ENCODE measurements around the gene MICOS13. TPM values are rescaled to one million over a fixed set of nuclear protein-coding genes. Genes with fewer than 3 reads are reported as not detected.

The MICOS13 gene
- total and polyA plus RNA-seq, 2 donors from 2014 or later: 74.6 to 244 TPM

GRCh38 chr19:5672708-5673459 is 7.4 kb downstream of the MICOS13 start:
- no peak overlapping the region for H3K27ac ChIP-seq (ENCODE audit: low read depth in 2 of 2, low read length in 2 of 2)
- FAIRE-seq: no peak
- no peaks in the 10 kb centered on the region for H3K4me1 ChIP-seq (ENCODE audit: control insufficient read depth in 2 of 3, insufficient read depth in 2 of 3, low read depth in 1 of 3, low read length in 3 of 3)
- no peaks in the 10 kb centered on the region for H3K9me3 ChIP-seq (ENCODE audit: control insufficient read depth in 2 of 3, insufficient read depth in 1 of 3, low read length in 3 of 3)
- H3K4me3 ChIP-seq (ENCODE audit: low read length in 3 of 3): no peak overlapping the region
- no peak overlapping the region for H3K9ac ChIP-seq (ENCODE audit: low read length in 3 of 3)
- no peaks in the 10 kb centered on the region for H3K27me3 ChIP-seq (ENCODE audit: control insufficient read depth, insufficient read depth, low read length)
- intact Hi-C loops (cut with DNase I): no loop called here
- DNase-seq: no peak
- peaks cover 0 to 17% (median 6%) of the 10 kb centered on the region in 3 donors for H3K36me3 ChIP-seq (ENCODE audit: control insufficient read depth in 2 of 3, insufficient read depth in 3 of 3, low read length in 3 of 3)
- no peak for TF ChIP-seq CTCF (IDR thresholded peaks at IDR 0.05; ENCODE audit: borderline replicate concordance, extremely low read depth, insufficient read depth)

- H3K36me3 ChIP-seq (ENCODE audit: control insufficient read depth in 2 of 3, insufficient read depth in 3 of 3, low read length in 3 of 3): peaks cover 2 to 29% (median 17%) of the 10 kb centered on the region in 3 donors
Observed at GRCh38 chr19:5671600-5671999, 8.7 kb downstream of the MICOS13 start.

GRCh38 chr19:5669212-5669611 is 11.1 kb downstream of the MICOS13 start:
- DNase-seq: peak in 1 of 5 donors; percentile 62

More at GRCh38 chr19:5671600-5671999, 8.7 kb downstream of the MICOS13 start:
- TF ChIP-seq CTCF (IDR thresholded peaks at IDR 0.05; ENCODE audit: borderline replicate concordance, extremely low read depth, insufficient read depth): no peak
- DNase-seq (no peak), FAIRE-seq (no peak)
- no peaks in the 10 kb centered on the region for H3K9me3 ChIP-seq (ENCODE audit: control insufficient read depth in 2 of 3, insufficient read depth in 1 of 3, low read length in 3 of 3)
- intact Hi-C loops (cut with DNase I): no loop called here
- no peaks in the 10 kb centered on the region for H3K4me1 ChIP-seq (ENCODE audit: control insufficient read depth in 2 of 3, insufficient read depth in 2 of 3, low read depth in 1 of 3, low read length in 3 of 3)
- no peak overlapping the region for H3K9ac ChIP-seq (ENCODE audit: low read length in 3 of 3)
- H3K27me3 ChIP-seq (ENCODE audit: control insufficient read depth, insufficient read depth, low read length): no peaks in the 10 kb centered on the region
- no peak overlapping the region for H3K27ac ChIP-seq (ENCODE audit: low read depth in 2 of 2, low read length in 2 of 2)
- no peak overlapping the region for H3K4me3 ChIP-seq (ENCODE audit: low read length in 3 of 3)

More at GRCh38 chr19:5669212-5669611, 11.1 kb downstream of the MICOS13 start:
- Histone ChIP-seq H3K9ac (ENCODE audit: low read length in 3 of 3) (no peak overlapping the region), H3K4me1 (ENCODE audit: control insufficient read depth in 2 of 3, insufficient read depth in 2 of 3, low read depth in 1 of 3, low read length in 3 of 3) (peaks cover 0 to 6% (median 6%) of the 10 kb centered on the region in 3 donors), H3K27me3 (ENCODE audit: control insufficient read depth, insufficient read depth, low read length) (no peaks in the 10 kb centered on the region), H3K4me3 (ENCODE audit: low read length in 3 of 3) (no peak overlapping the region), H3K27ac (ENCODE audit: low read depth in 2 of 2, low read length in 2 of 2) (no peak overlapping the region), H3K9me3 (ENCODE audit: control insufficient read depth in 2 of 3, insufficient read depth in 1 of 3, low read length in 3 of 3) (no peaks in the 10 kb centered on the region), H3K36me3 (ENCODE audit: control insufficient read depth in 2 of 3, insufficient read depth in 3 of 3, low read length in 3 of 3) (peaks cover 12 to 52% (median 38%) of the 10 kb centered on the region in 3 donors)
- FAIRE-seq: no peak
- intact Hi-C loops (cut with DNase I): no loop called here
- TF ChIP-seq CTCF (IDR thresholded peaks at IDR 0.05; ENCODE audit: borderline replicate concordance, extremely low read depth, insufficient read depth): no peak

Data from kidney (tissue), 14 donors.